SK-N-MC (cell line): ENCODE measurements around the gene SLC2A8.

ENCODE experiments used
- EZH2 ChIP-seq: fragments of 200-600 bp; sonication (generic); IDR thresholded peaks from one replicate; pipeline ENCODE4 v1.6.1; 2017; ENCODE audit warnings: antibody characterized with exemption
- FOXP2 ChIP-seq: optimal IDR thresholded peaks from 2 replicates; pipeline ENCODE3; 2011; ENCODE audit warnings: mild to moderate bottlenecking, moderate library complexity; ENCODE audit not compliant: insufficient read depth; ENCODE audit errors: extremely low read length, control extremely low read depth
- POLR2AphosphoS5 ChIP-seq: IDR thresholded peaks from 2 replicates; pipeline ENCODE4 v1.6.1; 2012; ENCODE audit warnings: mild to moderate bottlenecking, low read depth, low read length, borderline replicate concordance

- TF ChIP-seq EZH2 (no peak), FOXP2 (no peak), POLR2AphosphoS5 (no peak)
Measured at GRCh38 chr9:127422133-127422782, 25.3 kb downstream of the SLC2A8 start.
